Measurements from ENCODE around the gene ALS2CL. TPM values are rescaled to one million over a fixed set of nuclear protein-coding genes. Genes with fewer than 3 reads are reported as not detected.
"Not testable (repeated sequence)": the region's sequence is repeated elsewhere in the genome, so short reads cannot be mapped to it uniquely, and the experiment has no call there.

The ALS2CL gene
- polyA plus RNA-seq, 3 donors = 11.9 to 22.4 (median 12.1) TPM

DNA sequence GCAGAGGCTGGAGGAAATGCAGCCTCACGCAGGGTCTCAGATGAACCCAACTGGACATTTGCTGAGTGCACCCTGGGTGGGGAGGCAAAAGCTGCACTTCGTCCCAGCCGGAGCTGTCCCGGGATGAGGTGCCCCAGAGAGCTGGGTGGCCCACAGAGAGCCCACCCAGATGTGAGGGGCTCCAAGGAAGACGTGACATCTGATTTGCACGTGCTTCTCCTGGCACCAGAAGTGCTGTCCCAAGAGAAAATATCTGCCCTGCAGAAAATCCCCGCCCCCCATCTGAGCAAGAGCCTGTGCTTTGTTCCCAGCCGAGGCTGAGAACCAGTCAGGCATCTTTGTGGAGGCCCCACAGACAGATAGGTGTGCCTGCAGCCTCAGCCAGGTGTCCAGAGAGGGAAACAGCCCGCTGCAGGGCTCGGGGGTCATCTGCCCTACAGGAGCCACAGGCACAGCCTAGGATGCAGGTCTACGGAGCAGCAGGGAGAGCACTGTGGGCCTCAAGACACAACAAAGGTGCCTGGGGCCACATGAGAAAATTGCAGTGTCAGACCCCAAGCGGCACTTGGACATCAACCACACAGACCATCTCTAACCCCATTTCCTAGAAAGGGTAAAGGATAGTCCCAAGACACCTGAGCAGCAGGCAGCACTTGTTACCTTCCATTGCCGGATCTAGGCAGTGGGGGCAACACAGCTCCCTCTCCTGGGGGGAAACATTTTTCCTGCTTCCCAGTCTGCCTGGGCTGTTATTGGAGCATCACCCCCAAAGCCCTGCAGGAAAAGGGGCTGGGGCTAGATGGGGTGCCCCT, 13.5 kb upstream of the ALS2CL start:
- DNase-seq (ENCODE audit: extremely low read depth in 1 of 11, low read depth in 9 of 11, low spot score in 4 of 11) = no peak

GRCh38 chr3:46705751-46706552, 12.5 kb upstream of the ALS2CL start:
- no peak for DNase-seq (ENCODE audit: extremely low read depth in 1 of 11, low read depth in 9 of 11, low spot score in 4 of 11)

DNA sequence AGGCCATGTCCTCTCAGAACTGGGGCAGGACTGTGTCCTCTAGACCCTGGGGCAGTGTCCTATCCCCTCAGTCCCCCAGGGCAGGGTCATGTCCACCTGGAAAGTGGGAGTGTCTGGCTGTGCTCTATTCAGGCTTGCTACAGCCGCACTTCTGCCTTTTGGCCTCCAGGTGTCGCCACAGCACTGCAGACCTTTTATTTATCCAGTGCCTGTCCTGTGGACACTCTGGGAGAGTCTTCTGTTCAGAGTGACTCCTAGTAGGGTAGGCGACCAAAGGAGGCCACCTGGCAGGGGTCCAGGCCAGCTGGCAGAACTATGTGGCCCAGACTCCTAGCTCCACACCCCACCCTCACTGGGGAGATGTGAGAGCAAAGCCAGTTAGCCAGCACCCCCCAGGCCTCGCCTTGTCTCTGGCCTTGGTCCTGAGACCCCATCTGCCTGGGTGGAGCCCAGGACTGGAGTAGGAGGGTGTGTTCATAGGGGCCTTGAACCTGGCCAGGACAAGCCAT, 11.6 kb upstream of the ALS2CL start:
- peak in 4 of 11 donors; percentile 51 to 71 (median 60) for DNase-seq (ENCODE audit: extremely low read depth in 1 of 11, low read depth in 9 of 11, low spot score in 4 of 11)

GRCh38 chr3:46704346-46704745, 10.9 kb upstream of the ALS2CL start:
- not testable (repeated sequence) for DNase-seq (ENCODE audit: extremely low read depth in 1 of 11, low read depth in 9 of 11, low spot score in 4 of 11)

- DNase-seq (ENCODE audit: extremely low read depth in 1 of 11, low read depth in 9 of 11, low spot score in 4 of 11) = no peak
These were observed 9.6 kb upstream of the ALS2CL start for GRCh38 chr3:46703013-46703520.

DNA sequence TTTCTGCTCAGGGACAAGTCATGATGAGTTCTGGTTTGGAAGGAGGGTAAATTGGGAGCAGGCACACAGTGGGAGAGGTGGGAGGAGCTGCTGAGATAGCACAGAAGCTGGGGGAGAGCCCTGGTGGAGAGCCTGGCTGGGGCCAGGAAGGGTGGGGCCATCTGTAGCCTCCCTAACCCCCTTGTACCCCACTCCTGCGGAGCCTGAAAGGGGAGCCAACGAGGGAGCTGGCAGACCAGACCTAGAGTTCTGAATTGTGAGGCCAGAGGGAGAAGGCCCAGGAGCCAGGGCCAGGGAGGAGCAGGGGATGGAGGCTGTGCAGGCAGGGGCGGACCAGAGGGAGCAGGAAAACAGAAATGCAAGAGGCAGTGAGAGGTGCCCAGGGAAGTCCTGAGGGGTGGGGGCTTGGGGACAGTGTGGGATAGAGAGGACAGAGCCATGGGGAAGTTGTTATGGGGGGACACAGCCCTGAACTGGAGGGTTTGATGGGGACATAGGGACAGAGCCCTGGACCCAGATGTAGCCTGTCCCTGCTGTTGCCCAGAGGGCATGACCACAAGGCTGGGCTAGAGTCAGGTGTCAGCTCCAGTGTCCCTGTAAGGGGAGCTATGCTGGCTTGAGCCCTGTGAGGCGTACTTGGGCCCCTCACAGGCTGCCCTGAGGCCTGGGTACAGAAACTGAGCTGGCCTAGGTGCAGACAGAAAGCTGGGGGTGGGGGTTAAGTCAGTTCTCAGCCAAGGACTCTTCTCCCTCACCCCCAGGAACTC, 8.9 kb upstream of the ALS2CL start:
- no peak for DNase-seq (ENCODE audit: extremely low read depth in 1 of 11, low read depth in 9 of 11, low spot score in 4 of 11)

DNA sequence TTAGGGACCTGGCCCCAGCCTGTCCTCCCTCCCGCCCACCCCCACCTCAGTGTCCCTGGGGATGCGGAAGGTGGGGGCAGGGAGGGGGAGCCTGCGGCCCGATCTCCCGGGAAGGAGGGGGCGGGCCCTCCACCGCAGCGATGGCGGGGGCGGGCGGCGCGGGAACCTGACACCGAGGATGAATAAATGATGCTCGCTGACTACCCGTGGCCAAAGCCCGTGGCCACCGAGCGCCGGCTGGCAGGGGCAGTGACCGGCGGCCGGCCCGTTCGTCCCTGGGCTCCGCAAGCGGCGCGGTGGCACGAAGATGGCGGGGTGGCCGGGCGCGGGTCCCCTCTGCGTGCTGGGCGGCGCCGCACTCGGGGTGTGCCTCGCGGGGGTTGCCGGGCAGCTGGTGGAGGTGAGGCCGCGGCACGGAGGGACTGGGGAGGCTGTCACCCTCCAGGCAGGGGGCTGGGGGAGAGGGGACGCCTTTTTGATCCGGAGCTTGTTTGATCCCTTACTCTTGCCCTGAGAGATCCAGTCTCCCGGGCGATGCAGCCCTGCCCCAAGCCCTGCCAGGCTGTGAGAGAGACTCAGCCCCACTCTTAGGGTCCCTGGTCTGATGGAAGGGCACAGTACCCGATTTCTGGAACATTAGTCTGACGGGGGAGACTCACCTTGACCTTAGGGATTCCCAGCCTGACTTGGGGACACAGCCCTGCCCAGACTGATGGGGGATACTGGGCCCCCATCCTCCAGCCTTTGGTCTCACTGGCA, 7.9 kb upstream of the ALS2CL start, which contains the start of gene TMIE:
TMIE (plus strand) TSS at position 212 of the 759 bp plus-strand sequence; CDS start at position 308, 96 bp downstream.
- no peak for DNase-seq (ENCODE audit: extremely low read depth in 1 of 11, low read depth in 9 of 11, low spot score in 4 of 11)

DNA sequence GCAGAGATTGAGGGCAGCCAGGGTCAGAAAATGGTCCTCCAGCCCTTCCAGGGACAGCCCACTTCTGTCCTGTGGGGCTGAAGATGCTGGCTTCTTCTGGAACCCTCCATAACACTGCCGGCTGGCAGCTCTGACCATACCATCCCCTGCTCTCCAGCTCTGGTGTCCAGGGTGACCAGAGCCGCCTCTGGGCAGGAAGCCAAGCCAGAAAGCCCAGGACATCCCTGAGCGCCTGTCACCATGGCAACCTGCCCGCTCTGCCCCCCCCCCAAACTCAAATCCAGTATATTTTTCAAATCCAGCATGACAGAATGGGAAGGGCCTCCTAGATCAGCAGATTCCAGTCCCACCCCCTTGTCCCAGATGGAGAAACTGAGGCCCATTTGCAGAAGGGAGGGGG, 7.3 kb upstream of the ALS2CL start:
- peak in 3 of 11 donors; percentile 44 to 56 (median 46) for DNase-seq (ENCODE audit: extremely low read depth in 1 of 11, low read depth in 9 of 11, low spot score in 4 of 11)

GRCh38 chr3:46699676-46700523, 6.4 kb upstream of the ALS2CL start:
- DNase-seq (ENCODE audit: extremely low read depth in 1 of 11, low read depth in 9 of 11, low spot score in 4 of 11) = no peak

GRCh38 chr3:46695962-46696894, 2.7 kb upstream of the ALS2CL start:
- DNase-seq (ENCODE audit: extremely low read depth in 1 of 11, low read depth in 9 of 11, low spot score in 4 of 11) = no peak

DNA sequence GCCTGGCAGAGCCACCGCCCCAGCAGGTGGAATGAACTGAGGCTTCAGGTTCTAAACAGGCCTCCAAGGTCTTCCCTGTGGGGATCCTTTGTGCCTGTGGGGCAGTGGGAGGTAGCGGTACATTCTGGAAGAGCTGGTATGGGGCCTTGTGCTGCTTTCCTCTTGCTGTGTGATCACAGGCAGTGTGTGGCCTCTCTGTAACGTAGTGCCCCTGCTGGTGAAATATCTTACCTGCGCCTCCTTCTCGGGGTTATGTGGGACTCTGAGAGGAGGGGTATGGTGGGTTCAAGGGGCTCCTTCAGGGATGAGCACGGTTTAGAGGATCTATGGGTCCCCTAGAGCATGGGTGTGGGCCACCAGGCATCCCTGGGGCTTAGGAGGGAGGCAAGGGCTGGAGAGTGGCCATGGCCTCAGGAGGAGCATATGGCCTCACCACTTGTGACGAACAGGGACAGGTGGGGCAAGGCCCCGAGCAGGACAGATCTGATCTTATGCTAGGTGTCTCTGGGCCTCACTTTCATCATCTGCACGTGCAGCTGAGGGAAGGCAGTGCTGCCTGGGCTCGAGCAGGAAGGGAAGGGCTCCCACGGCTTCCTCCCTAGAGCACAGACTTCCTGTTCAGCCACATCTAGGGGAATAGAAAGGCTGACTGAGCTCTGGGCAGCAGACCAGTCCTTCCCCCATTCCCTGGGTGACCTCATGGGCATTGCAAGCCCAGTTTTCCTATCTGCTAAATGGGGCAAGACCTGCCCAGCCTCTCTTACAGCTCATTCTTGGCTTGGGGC, 1.9 kb upstream of the ALS2CL start:
- no peak for DNase-seq (ENCODE audit: extremely low read depth in 1 of 11, low read depth in 9 of 11, low spot score in 4 of 11)

- DNase-seq (ENCODE audit: extremely low read depth in 1 of 11, low read depth in 9 of 11, low spot score in 4 of 11) = no peak
These were observed 1.0 kb upstream of the ALS2CL start for GRCh38 chr3:46694520-46694919.

- no peak for DNase-seq (ENCODE audit: extremely low read depth in 1 of 11, low read depth in 9 of 11, low spot score in 4 of 11)
These were observed 380 bp upstream of the ALS2CL start for GRCh38 chr3:46693892-46694226.

GRCh38 chr3:46692566-46692990, 901 bp downstream of the ALS2CL start:
- DNase-seq (ENCODE audit: extremely low read depth in 1 of 11, low read depth in 9 of 11, low spot score in 4 of 11) = no peak

DNA sequence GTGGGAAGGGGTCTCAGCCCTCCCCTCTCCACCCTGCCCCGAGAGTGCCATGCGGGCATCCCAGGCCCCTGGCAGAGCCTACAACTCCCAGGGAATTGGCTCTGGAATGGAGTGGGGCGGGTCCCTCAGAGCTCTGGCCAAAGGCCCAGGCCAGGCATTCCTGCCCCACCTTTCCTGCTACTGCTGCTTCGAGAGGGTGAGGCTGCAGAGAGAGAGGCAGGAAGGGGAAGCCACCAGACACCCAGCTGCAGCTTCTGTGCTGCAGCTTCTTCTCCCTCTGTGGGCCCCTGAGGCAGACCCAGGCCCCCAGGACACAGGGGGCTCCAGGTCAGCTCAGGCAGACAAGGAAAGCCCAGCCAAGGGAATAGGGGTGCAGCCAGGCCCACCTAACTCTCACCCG, 2.7 kb downstream of the ALS2CL start:
- no peak for DNase-seq (ENCODE audit: extremely low read depth in 1 of 11, low read depth in 9 of 11, low spot score in 4 of 11)

DNA sequence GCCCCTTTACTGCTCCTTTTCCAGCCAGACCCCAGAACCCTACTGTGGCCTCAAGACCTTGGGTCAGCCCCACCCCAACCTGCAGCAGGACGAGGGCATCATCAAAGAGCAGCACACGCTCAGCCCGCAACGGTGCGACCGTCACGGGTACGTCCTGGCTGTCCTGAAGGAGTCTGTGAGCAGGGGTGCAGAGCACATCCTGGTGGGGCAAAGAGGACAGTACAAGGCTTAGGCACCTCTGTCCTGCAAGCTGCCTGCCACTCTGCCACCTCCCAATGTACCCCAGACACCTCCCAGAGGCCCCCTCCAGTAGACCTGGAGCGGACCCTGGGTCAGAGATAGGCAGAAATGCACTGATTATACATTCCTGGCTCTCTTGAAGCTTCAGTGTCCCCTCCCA, 8.0 kb downstream of the ALS2CL start:
- no peak for DNase-seq (ENCODE audit: extremely low read depth in 1 of 11, low read depth in 9 of 11, low spot score in 4 of 11)

Data from renal cortex interstitium (tissue), 11 donors.